ENCODE results near the gene C3orf20.

C3orf20 gene

DNA sequence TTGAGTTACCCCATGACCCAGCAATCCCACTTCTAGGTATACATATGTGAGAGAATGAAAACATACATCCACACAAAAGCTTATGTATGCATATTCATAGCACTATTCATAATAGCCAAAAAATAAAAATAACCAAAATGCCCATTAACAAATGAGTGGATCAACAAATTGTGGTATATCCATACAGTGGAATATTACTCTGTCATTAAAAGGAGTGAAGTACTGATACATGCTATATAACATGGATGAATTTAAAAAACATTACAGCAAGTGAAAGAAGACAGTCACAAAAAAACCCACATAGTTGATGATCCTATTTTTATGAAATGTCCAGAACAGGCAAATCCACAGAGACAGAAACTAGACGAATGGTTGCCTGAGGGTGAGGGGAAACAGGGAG, 5.2 kb downstream of the C3orf20 start:
- H3K4me3 ChIP-seq (ENCODE audit: low read depth in 1 of 2, low read length in 1 of 2) = no peak overlapping the region
- TF ChIP-seq, protein P1, sequence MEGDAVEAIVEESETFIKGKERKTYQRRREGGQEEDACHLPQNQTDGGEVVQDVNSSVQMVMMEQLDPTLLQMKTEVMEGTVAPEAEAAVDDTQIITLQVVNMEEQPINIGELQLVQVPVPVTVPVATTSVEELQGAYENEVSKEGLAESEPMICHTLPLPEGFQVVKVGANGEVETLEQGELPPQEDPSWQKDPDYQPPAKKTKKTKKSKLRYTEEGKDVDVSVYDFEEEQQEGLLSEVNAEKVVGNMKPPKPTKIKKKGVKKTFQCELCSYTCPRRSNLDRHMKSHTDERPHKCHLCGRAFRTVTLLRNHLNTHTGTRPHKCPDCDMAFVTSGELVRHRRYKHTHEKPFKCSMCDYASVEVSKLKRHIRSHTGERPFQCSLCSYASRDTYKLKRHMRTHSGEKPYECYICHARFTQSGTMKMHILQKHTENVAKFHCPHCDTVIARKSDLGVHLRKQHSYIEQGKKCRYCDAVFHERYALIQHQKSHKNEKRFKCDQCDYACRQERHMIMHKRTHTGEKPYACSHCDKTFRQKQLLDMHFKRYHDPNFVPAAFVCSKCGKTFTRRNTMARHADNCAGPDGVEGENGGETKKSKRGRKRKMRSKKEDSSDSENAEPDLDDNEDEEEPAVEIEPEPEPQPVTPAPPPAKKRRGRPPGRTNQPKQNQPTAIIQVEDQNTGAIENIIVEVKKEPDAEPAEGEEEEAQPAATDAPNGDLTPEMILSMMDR (IDR thresholded peaks at IDR 0.05) = no peak
- H3K27ac ChIP-seq = no peak overlapping the region
- H3K36me3 ChIP-seq = peaks cover 24% of the 10 kb centered on the region
- H3K4me1 ChIP-seq (ENCODE audit: control insufficient read depth in 1 of 2, insufficient read depth in 1 of 2, low read depth in 1 of 2, low read length in 1 of 2) = no peaks in the 10 kb centered on the region
- H3K27me3 ChIP-seq = no peaks in the 10 kb centered on the region
- H3K9me3 ChIP-seq = no peaks in the 10 kb centered on the region

DNA sequence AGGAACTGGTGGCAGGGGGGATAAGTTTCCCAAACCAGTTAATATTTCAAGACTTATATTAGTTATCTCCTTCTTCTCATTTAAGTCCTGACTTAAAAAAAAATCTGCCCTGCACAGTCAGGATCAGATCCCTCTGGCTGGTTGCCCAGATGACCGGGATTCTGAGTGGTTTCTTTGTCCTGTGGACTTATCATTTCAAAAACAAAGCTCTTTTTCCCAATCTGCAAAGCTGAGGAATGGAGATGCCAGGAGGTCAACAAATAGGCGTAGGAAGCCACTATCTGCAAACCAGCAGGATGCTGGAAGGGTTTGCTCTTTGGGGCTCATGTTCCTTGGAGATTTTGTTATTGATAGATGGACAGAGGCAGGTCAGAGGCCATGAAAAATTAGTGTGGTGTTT, 5.8 kb downstream of the C3orf20 start:
- no peaks in the 10 kb centered on the region for H3K9me3 ChIP-seq
- H3K4me1 ChIP-seq (ENCODE audit: control insufficient read depth in 1 of 2, insufficient read depth in 1 of 2, low read depth in 1 of 2, low read length in 1 of 2) = no peaks in the 10 kb centered on the region
- peaks cover 18% of the 10 kb centered on the region for H3K36me3 ChIP-seq
- no peaks in the 10 kb centered on the region for H3K27me3 ChIP-seq
- no peak overlapping the region for H3K4me3 ChIP-seq (ENCODE audit: low read depth in 1 of 2, low read length in 1 of 2)
- no peak overlapping the region for H3K27ac ChIP-seq
- TF ChIP-seq, protein P1 (IDR thresholded peaks at IDR 0.05) = no peak

DNA sequence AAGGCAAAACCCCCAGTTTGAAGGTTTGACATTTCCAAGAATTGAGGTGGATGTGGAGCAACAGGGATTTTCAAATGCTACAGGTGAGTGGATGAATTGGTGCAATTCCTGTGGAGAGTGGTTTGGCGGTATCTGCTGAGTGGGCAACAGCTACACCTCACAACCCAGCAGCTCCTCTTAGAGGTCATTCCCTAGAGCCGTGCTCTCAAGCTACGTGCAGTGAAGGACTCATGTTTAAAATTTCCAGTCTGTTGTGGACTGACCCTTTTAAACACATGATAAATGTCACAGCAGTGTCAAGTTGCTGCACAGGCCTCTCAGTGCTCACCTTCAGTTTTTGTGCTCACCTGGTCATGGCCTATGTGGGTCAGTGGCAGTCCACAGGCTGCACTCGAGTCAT, 9.5 kb downstream of the C3orf20 start:
- TF ChIP-seq, protein P1 (IDR thresholded peaks at IDR 0.05) = no peak

DNA sequence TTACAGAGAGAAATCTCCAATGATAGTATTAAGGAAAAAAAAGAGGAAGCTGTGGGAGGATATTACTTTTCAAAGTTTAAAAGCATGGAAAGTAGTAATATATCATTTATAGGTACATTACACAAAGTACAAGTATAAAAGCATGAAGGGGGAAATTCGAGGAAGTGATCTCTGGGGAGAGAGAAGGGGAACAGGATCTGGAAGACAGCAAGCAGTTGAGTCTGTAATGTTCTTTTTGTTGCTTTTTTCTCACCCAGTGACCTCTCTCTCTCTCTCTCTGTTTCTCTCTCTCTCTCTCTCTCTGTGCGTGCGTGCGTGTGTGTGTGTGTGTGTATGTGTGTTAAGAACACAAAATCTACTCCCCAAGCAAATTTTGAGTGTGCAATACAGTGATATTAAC, 10.2 kb downstream of the C3orf20 start:
- H3K36me3 ChIP-seq = no peaks in the 10 kb centered on the region
- H3K4me1 ChIP-seq (ENCODE audit: control insufficient read depth in 1 of 2, insufficient read depth in 1 of 2, low read depth in 1 of 2, low read length in 1 of 2) = peaks cover 13 to 18% of the 10 kb centered on the region in 2 experiments
- TF ChIP-seq, protein P1 (IDR thresholded peaks at IDR 0.05) = no peak
- no peak overlapping the region for H3K4me3 ChIP-seq (ENCODE audit: low read depth in 1 of 2, low read length in 1 of 2)
- no peak overlapping the region for H3K27ac ChIP-seq
- no peaks in the 10 kb centered on the region for H3K9me3 ChIP-seq
- no peaks in the 10 kb centered on the region for H3K27me3 ChIP-seq

More for the DNA sequence above, 9.5 kb downstream of the C3orf20 start:
- Histone ChIP-seq H3K36me3 (no peaks in the 10 kb centered on the region), H3K27me3 (no peaks in the 10 kb centered on the region), H3K4me1 (ENCODE audit: control insufficient read depth in 1 of 2, insufficient read depth in 1 of 2, low read depth in 1 of 2, low read length in 1 of 2) (peaks cover 6 to 11% of the 10 kb centered on the region in 2 experiments), H3K4me3 (ENCODE audit: low read depth in 1 of 2, low read length in 1 of 2) (no peak overlapping the region), H3K9me3 (no peaks in the 10 kb centered on the region), H3K27ac (no peak overlapping the region)

DNA sequence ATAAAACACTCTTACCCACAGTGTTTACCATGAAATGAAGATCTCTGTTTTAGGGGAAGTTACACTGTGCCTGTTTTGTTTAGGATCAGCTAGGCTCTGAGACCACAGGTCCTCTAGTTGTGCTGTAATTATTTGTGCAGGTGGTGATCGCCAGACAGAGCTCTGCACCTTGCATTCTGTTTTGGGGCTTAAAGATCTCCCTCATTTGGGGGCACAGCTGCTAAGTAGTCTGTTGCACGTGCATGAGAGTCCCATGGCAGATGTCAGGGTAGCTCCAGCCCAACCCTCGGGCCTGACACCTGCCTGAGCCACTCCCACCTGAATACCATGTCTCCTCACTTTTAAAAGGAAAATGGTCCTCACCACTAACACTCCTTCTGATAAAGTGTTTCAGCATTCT, 12.4 kb downstream of the C3orf20 start:
- Histone ChIP-seq H3K9me3 (no peaks in the 10 kb centered on the region), H3K36me3 (no peaks in the 10 kb centered on the region), H3K27ac (no peak overlapping the region), H3K4me1 (ENCODE audit: control insufficient read depth in 1 of 2, insufficient read depth in 1 of 2, low read depth in 1 of 2, low read length in 1 of 2) (peaks cover 26 to 31% of the 10 kb centered on the region in 2 experiments), H3K4me3 (ENCODE audit: low read depth in 1 of 2, low read length in 1 of 2) (no peak overlapping the region), H3K27me3 (no peaks in the 10 kb centered on the region)
- TF ChIP-seq, protein P1 (IDR thresholded peaks at IDR 0.05) = no peak

DNA sequence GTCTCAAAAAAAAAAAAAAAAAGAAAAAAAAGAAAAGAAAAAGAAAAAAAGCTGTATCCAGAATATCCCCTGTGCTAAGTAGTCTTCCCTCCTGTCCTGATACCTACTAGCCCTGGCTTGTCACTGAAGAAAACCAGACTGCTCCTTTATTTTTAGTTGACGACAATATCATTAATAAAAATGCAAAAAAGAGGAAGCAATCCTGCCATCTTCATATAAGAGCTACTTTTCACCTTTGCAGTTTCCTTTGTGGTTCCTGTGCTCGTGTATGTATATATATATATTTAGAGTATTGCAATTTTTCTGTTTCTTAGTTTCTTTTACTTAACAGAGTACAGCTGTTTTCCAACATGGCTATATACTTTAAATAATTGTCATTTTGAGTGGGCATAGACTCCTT, 13.6 kb downstream of the C3orf20 start:
- H3K9me3 ChIP-seq = no peaks in the 10 kb centered on the region
- TF ChIP-seq, protein P1 (IDR thresholded peaks at IDR 0.05) = no peak
- no peaks in the 10 kb centered on the region for H3K27me3 ChIP-seq
- H3K4me1 ChIP-seq (ENCODE audit: control insufficient read depth in 1 of 2, insufficient read depth in 1 of 2, low read depth in 1 of 2, low read length in 1 of 2) = peaks cover 26 to 31% of the 10 kb centered on the region in 2 experiments
- no peaks in the 10 kb centered on the region for H3K36me3 ChIP-seq
- H3K27ac ChIP-seq = no peak overlapping the region
- no peak overlapping the region for H3K4me3 ChIP-seq (ENCODE audit: low read depth in 1 of 2, low read length in 1 of 2)
